Activated naive CD4-positive, alpha-beta T cell treated with Interleukin-2 at 50 U/mL for 16 hours (primary cell): ENCODE measurements around the gene CFAP65.

Experiments
- DNase-seq: peaks from one replicate; pipeline ENCODE4 v3.0.0-alpha.2; 2020

The CFAP65 gene, protein sequence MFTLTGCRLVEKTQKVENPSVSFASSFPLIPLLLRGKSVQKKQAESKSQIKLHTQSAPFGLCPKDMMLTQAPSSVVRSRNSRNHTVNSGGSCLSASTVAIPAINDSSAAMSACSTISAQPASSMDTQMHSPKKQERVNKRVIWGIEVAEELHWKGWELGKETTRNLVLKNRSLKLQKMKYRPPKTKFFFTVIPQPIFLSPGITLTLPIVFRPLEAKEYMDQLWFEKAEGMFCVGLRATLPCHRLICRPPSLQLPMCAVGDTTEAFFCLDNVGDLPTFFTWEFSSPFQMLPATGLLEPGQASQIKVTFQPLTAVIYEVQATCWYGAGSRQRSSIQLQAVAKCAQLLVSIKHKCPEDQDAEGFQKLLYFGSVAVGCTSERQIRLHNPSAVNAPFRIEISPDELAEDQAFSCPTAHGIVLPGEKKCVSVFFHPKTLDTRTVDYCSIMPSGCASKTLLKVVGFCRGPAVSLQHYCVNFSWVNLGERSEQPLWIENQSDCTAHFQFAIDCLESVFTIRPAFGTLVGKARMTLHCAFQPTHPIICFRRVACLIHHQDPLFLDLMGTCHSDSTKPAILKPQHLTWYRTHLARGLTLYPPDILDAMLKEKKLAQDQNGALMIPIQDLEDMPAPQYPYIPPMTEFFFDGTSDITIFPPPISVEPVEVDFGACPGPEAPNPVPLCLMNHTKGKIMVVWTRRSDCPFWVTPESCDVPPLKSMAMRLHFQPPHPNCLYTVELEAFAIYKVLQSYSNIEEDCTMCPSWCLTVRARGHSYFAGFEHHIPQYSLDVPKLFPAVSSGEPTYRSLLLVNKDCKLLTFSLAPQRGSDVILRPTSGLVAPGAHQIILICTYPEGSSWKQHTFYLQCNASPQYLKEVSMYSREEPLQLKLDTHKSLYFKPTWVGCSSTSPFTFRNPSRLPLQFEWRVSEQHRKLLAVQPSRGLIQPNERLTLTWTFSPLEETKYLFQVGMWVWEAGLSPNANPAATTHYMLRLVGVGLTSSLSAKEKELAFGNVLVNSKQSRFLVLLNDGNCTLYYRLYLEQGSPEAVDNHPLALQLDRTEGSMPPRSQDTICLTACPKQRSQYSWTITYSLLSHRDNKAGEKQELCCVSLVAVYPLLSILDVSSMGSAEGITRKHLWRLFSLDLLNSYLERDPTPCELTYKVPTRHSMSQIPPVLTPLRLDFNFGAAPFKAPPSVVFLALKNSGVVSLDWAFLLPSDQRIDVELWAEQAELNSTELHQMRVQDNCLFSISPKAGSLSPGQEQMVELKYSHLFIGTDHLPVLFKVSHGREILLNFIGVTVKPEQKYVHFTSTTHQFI (N-terminal part only)

DNA sequence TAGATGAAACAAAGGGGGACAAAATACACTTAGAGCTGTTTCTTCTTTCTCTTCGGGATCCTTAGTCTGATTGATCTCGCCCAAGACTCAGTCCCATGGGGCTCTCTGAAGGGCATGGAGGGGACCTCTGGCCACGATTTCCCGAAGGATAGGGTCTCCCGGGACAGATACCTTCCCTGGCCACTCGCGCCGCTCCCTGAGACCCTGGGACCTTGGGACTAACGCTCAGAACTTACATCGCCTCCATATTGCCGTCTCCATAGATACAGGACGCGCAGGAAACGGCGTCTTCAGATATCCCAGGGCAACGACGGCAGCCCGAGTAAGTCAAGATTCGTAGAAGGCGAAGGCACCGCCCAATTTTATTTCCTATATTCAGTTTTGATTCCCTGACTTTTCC, at the start of gene CFAP65:
Gene CFAP65 (minus strand): TSS at position 265 of the 400 bp plus-strand sequence. CDS start 2,468 bp downstream, outside the sequence.
- DNase-seq, result peak; percentile 23

DNA sequence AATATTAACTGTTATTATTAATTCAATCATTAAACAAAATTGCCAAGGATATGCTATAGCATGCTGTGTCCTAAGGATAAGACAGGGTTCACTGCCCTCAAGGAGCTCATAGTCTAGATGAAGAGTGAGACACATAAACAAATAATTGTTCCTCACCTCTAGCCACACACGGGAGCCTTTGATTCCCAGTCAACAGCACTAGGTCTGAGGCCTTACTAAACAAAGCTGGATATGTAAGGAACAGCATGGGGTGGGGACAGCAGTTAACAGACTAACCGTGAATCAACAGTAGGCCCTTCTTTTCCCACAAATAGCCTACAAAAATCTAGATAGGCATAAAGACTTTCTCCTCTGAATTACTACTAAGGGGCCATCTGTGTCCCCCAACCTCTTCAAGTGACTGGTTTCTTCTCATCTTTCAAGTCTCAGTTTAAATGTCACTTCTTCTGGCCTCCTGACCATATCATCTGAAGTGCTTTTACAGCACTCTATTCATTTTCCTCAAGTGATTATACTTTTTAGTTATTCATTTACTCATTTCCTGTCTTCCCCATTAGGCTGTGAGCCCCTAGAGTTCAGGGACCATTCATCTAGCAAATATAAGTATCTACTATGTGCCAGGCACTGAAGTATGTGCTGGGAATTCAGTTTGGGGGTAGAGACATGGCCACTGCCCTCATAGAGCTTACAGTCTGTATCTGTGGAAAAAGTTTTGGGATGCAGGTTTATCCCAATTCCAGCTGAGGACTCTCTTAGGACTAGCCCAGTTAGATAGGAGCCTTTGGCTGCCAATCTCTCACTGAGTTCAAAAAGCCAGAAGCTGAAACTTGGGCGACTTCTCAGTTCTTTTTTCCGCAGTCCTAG, 49.4 kb upstream of the CFAP65 start:
- DNase-seq, result no peak

DNA sequence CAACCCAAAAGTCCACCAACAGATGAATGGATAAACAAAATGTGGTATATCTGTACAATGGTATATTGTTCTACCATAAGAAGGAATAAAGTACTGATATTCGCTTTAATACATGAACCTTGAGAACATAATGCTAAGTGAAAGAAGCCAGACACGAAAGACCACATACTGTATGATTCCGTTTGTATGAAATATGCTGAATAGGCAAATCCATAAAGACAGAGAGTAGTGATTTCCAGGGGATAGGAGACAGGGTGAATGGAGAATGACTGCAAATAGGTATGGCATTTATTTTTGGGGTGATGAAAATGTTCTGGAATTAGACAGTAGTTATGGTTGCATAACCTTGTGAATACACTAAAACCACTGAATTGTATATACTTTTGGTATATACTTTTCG, 48.0 kb upstream of the CFAP65 start:
- no peak for DNase-seq

DNA sequence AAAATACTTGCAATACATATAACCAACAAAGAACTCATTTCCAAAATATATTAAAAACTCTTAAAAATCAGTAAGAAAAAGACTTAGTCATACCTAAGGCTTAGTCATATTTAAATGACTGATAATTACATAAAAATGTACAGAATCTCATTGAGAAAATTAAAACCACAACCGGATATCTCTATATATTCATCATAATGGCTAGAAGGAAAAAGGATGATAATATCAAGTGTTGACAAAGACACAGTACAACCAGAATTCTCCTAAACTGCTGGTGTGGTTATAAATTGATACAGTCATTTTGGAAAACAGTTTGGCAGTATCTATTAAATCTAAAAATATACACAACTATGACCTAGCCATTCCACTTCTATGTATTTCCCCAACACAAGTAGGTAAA, 46.5 kb upstream of the CFAP65 start:
- no peak for DNase-seq

DNA sequence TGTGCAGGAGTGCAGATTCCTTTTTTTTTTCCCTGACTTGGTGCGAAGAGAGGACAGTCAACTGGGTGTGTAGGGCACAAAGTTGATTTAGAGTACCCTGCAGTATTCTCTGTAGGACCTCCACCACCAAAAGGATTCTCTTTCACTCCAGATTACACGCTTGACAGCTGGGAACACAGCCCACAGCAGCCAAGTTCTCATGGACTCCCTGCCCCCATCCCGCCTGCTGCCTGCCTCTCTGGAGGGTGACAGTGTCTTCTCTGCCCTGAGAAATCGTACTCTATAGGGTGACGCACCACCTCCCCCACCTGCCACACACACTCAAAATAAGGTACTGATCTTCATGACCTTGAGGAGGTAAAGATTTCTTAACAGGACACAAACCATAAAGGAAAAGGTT, 46.0 kb upstream of the CFAP65 start:
- DNase-seq, result no peak

DNA sequence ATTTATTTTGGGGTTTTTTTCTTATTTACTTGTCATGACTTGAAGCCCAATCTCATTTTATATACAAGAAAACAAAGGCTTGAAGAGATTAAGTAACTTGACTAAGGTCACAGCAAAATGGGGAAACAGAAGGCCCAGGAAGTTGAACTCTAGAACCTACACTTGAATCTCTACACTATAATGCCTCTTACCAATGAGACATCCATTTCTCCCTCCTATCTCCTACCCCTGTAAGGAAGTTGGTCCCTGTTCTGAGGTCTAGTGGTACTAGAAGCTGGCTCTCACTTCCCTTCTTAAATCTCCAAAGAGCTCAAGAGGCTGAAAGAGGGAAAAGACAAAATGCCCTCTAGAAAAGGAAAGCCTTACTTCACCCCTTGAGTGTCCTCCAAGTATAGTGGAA, 44.9 kb upstream of the CFAP65 start:
- no peak for DNase-seq

DNA sequence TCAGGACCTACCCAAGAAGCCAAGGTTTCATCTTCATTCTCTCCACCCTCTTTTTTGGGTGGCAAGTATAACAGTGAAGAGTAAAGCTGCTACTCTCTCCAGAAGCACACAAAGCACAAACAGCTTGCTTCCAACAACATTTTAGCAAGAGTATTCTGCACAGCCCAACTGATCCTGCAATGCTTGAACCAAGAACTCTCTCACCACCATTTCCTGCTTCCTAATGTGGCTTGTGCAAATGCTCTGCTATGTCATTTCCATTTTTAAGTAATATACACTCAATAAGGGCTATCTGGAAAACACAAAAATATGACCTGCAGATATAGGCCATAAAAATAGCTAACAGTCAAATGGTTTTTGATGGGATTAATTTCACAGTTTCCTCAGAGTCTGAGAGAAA, 43.5 kb upstream of the CFAP65 start:
- no peak for DNase-seq

DNA sequence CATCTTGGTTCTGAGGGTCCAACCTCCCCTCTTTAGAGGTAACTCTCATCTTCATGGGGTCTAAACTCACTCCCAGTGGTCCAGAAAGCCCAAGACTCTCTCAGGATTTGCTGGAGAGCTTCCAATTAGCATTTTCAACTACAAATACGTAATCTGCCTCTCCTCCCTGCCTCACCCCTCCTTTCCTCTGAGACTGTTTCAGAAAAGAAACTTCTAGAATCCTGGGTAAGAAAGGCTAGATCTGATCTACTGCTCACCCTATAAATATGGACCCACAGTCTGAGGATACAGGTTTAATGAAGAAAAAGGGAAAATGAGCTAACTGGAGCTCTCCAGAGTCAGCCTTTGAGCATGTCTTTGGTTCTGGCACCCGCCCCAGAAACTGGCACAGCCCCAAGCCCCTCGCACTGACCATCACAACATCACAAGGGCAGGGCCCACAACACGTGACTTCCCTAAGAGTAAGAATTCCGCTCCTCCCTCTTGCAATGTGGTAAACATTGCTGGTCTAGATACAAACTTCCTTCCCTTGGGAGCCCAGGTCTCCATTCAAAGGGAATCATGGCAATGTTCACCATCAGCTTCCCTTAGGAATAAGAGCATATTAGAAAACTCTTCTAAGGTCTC, 41.1 kb upstream of the CFAP65 start:
- no peak for DNase-seq

DNA sequence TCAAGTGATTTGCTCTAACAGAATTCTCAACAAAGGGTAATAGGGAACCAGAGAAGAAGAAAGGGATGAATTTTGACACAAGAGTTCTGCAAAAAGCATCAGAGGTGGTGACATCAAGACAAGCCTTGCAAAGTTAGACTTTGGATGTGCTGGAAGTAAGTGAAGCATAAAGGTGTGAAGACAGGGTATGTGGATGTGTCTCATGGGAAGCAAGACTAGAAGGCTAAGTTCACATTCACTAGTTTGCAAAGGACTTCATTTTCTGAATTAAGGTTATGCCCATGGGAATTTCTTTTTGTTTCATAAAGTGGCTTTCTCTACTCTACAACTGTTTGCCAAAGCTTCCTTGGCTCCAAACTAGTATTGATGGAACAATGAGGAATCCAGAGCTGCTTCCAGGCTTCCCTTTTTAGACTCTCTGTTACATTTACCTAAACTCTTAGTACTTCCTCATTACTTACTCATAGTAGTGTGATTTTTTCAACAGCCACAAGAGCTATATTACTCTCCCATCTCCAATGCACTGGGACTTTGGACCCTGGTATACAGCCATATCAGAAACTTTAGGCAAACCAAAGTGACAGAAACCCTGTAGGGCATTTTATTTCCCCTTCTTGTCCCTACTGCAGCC, 40.5 kb upstream of the CFAP65 start:
- DNase-seq, result no peak

DNA sequence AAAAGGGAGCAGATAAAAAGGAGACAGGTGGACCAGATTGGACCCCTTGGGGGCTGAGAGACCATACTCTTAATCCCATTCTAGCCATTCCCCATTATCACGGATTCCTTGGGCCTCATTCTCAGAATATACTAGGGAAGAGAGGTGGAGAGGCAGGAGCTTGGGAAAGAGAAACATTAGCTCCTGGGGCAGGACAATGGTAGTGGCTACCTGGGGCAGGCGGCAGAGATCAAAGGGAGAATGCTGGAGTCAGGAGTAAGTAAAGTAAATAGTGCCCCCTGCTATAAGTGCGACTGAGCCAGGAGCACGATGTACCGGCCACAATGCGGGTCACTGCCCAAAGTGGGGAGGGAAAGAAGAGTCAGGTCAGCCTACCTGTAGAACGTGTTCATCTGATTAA, 39.8 kb upstream of the CFAP65 start:
- DNase-seq, result no peak

DNA sequence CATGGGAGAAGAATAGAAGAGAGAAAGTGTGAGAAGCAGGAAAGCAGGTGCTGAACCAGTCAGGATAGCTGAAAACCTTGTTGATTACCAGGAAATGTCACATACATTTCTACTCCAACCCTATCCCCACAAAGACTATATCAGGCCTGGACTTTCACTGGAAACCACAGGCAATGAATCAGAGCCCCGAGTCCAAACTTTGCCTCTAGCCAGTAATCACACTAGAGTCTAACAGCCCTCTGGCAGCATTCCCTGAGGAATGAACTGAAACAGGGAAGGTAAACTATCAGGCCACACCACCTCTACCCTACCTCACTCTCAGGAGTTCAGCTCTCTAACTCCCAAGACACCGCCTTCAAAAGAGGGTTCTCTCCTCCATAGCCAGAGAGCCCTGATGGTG, 38.1 kb upstream of the CFAP65 start:
- DNase-seq, result no peak

DNA sequence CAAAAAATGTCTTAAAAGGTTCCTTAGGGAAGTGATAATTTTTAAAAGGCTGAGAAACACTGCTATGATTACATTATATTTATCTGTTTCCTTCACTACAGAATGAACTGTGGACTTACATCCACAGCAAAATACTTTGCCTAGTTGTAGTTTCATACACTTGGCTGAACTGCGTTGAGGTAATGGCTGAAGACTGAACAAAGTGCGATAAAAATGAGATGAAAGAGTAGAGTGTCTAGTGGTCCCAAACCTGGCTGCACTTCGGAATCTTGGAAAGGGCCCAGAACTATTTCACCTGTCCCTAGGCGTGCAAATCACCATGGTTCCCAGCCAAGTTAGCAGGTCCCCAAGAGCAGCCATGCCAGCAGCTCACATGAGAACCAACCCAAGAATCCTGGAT, 37.6 kb upstream of the CFAP65 start:
- no peak for DNase-seq

DNA sequence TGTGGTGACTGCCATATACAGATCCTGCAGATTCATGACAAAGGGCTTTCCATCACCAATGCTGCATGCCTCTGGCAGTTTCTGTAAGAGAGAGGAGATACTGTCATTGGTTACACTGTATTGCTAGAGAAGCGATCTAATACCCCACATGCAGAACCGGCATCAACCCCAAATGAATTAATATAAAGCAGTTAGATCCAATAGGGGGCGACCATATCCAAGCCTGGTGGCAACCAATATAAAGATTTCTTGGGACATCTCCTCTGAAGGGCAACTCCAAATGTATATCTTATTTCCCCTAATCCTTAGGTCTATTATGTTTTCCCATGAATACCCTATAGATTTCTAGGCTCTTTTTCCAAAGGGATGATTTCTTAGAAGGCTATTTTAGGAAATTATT, 36.8 kb upstream of the CFAP65 start:
- DNase-seq, result no peak

DNA sequence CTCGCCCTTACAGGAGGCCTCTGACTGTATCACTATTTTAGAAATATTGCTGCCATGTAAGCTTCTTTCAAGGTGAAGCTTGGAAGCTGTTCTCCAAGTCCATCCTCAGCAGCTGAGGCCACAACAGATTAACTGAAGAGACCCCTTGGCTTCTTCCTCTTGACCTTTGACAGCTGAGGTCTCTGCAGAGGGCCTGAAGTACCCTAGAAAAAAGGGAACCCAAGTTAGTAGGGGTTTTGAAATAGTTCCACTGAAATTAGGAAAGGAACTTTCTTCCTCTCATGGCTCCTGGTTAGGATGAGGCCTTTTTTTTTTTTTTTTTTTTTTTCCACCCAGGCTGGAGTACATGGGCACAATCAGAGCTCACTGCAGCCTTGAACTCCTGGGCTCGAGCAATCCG, 34.9 kb upstream of the CFAP65 start:
- no peak for DNase-seq

DNA sequence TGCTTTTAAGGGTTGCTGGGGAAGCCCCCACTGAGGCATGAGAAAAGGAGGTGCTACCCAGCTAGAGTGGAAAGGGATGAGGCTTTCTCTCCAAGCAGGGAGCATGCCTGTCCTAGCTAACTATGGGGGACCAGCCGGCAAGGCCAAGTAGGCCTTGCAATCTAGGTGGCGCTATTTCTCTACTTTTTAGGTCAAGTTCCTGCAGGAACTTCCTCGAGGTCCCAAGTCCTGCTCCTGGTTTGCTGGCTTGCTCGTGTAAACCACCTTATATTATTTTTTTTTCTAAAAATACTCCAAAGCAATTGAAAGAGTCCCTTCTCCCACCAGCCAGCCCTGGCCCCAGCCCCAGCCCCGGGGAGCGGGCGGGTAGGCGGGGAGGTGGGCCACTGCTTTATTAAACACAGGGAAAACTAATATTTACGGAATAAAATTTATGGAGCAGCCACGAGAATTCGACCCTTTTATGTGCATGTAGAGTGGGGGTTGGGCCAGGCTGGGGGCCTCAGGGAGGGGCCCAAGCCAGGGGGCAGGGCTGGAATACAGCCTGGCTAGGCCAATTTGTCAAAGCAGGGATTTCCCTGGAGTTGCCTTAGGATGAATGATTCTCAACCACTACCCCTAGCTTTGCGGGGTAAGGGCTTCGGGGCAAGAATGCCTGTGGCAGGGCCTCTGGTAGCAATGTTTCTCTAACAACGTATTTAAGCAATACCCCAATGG, 32.3 kb upstream of the CFAP65 start:
- DNase-seq, result no peak

DNA sequence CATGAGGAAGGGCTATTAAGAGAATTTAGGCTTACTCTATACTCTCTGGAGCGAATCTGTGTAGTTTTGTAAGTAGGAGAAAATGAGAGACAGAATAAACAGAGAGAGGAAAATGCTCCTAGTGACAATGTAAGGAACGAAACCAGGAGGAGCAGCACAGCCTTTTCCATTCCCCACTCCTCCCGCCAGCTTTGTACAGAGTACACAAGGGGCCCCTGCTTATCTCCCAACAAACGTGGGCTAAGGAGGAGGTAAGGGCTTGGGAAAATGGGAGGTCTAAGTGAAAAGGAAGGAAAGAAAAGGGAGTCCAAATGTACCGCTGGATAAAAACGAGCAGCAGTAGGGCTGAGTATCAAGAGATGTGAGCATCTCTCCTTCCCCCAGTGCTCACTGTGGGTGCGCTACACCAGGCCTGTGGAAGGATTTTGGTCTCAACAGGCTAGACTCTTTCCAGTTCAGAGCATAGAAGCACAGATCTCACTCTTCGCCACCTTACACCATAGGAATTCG, 31.5 kb upstream of the CFAP65 start:
- no peak for DNase-seq

DNA sequence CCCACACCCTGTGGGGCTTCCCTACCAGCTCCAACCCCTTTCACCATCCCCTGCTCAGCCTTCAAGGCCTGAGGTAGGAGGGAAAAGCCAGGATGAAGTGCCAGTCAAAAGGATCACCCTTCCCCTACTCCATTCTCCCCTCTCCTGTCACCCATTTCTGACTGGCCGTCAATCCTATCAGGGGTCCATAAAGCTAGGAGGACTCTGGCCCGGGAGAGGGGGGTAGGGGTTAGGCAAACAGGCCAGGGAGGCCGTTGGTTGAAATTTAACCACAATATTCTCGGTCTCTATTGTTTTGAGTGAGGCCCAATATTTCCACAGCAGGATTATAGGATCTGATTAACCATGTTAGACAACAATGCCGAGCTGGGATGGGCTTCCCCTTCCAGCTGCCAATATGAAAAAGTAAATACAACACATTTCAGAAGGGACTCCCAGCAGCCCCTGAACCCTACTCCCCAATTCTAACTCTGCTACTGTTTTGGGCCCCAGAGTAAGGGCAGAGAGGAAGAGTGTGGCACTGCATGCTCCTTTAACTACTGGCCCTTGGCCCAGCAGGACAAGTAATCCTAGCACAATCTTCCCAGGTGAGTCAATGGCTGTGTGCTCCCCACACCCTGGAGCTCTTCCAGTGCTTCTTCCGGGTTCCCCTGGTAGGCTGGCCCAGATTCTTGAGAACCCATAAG, 30.0 kb upstream of the CFAP65 start:
- DNase-seq, result no peak

DNA sequence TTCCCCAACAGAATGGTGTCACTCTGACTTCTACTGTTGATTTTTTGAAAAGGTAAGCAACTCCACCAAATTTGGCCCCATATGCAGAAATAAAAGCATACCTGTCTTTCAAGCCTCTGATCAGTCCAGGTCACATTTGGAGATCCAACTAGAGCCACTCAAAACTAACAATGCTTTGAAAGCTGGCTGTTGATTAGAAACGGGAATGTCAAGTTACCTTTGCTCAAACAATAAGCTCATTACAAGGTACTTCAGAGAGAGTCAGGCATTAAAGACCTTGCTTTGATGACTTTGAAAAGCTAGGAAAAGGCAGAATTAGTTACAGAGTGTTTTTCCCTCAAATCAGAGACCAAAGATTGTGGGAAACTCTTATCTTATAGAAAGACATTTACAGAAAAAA, 24.2 kb upstream of the CFAP65 start:
- DNase-seq, result no peak

DNA sequence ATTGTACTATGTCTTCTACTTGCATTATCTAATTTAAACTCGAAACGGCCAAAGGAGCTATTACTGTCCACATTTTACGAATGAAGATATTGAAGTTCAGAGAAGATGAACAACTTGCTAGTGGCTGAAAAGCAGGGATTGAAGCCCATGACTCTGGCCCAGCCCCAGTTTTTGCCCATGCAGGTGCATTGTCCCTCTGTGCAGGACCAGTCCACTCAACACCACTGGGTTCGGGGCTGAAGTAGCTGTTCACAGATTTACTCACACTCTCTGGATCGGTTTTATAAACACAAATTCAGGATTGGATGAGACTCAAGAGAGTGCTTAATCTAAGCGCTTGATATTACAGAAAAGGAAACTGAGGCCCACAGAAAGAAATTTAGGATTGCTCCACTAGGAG, 20.8 kb upstream of the CFAP65 start:
- no peak for DNase-seq
